Panc1 (cell line): Measurements from ENCODE around the gene TMEM161A.

Source experiments
- POLR2AphosphoS5 ChIP-seq: IDR thresholded peaks from 2 replicates; pipeline ENCODE4 v1.6.1; 2012; ENCODE audit warnings: mild to moderate bottlenecking, low read depth, low read length, moderate library complexity
- SIN3A ChIP-seq: IDR thresholded peaks from 2 replicates; pipeline ENCODE4 v1.6.1; 2012; ENCODE audit warnings: low read depth, mild to moderate bottlenecking, low read length, moderate library complexity, borderline replicate concordance; ENCODE audit not compliant: insufficient read depth
- TF ChIP-seq, protein P1 (sequence below): fragments of 450-650 bp; IDR thresholded peaks from 2 replicates; pipeline ENCODE4 v1.5.1; 2017; ENCODE audit warnings: mild to moderate bottlenecking
- TF ChIP-seq, protein P2 (sequence below), 2 experiments: IDR thresholded peaks; 2 replicates each; pipeline ENCODE4 v1.6.1; 2011 to 2012; ENCODE audit warnings: low read depth in 2 of 2, control low read depth in 1 of 2, low read length in 1 of 2, mild to moderate bottlenecking in 1 of 2, moderate library complexity in 1 of 2; ENCODE audit not compliant: insufficient read depth in 1 of 2

DNA sequence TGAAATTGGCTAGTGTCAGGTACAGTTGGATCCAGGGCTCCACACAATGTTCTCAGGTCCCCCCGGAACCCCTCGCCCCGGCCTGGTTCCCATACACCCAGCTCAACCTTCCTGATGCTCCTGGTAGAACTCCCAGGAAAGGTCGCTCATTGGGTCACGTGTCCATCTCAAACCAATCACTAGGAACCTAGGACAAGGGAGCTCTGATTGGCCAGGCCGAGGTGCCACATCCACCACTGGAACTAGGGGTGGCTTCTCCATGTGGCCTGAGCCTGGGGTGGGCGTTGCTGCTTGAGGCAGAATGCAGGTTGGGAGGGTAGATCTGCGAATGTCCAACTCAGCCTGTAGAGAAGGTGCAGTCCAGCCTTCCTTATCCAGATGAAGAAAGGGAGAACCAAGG, 38.7 kb upstream of the TMEM161A start:
- TF ChIP-seq, protein P1, sequence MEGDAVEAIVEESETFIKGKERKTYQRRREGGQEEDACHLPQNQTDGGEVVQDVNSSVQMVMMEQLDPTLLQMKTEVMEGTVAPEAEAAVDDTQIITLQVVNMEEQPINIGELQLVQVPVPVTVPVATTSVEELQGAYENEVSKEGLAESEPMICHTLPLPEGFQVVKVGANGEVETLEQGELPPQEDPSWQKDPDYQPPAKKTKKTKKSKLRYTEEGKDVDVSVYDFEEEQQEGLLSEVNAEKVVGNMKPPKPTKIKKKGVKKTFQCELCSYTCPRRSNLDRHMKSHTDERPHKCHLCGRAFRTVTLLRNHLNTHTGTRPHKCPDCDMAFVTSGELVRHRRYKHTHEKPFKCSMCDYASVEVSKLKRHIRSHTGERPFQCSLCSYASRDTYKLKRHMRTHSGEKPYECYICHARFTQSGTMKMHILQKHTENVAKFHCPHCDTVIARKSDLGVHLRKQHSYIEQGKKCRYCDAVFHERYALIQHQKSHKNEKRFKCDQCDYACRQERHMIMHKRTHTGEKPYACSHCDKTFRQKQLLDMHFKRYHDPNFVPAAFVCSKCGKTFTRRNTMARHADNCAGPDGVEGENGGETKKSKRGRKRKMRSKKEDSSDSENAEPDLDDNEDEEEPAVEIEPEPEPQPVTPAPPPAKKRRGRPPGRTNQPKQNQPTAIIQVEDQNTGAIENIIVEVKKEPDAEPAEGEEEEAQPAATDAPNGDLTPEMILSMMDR = no peak
- no peak for TF ChIP-seq SIN3A
- no peak for TF ChIP-seq POLR2AphosphoS5
- TF ChIP-seq, protein P2, sequence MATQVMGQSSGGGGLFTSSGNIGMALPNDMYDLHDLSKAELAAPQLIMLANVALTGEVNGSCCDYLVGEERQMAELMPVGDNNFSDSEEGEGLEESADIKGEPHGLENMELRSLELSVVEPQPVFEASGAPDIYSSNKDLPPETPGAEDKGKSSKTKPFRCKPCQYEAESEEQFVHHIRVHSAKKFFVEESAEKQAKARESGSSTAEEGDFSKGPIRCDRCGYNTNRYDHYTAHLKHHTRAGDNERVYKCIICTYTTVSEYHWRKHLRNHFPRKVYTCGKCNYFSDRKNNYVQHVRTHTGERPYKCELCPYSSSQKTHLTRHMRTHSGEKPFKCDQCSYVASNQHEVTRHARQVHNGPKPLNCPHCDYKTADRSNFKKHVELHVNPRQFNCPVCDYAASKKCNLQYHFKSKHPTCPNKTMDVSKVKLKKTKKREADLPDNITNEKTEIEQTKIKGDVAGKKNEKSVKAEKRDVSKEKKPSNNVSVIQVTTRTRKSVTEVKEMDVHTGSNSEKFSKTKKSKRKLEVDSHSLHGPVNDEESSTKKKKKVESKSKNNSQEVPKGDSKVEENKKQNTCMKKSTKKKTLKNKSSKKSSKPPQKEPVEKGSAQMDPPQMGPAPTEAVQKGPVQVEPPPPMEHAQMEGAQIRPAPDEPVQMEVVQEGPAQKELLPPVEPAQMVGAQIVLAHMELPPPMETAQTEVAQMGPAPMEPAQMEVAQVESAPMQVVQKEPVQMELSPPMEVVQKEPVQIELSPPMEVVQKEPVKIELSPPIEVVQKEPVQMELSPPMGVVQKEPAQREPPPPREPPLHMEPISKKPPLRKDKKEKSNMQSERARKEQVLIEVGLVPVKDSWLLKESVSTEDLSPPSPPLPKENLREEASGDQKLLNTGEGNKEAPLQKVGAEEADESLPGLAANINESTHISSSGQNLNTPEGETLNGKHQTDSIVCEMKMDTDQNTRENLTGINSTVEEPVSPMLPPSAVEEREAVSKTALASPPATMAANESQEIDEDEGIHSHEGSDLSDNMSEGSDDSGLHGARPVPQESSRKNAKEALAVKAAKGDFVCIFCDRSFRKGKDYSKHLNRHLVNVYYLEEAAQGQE (IDR thresholded peaks at IDR 0.05; ENCODE audit: insufficient read depth in 1 of 2, low read depth in 2 of 2, low read length in 1 of 2) = no peak
